ENCODE data around the gene TRABD2B. TPM values are rescaled to one million over a fixed set of nuclear protein-coding genes. Genes with fewer than 3 reads are reported as not detected.

Gene TRABD2B
- total RNA-seq, 2 experiments from 2014 or later, result not detected

GRCh38 chr1:47867438-47868347 lies 129.5 kb downstream of the TRABD2B start:
- Mint-ChIP-seq H3K27me3 (peaks cover 3% of the 10 kb centered on the region), H3K4me1 (no peaks in the 10 kb centered on the region), H3K4me3 (no peak overlapping the region), H3K36me3 (no peaks in the 10 kb centered on the region), H3K9me3 (no peaks in the 10 kb centered on the region), H3K27ac (no peak overlapping the region)
- DNase-seq (no peak), ATAC-seq (ENCODE audit: low read depth) (no peak)
- POLR2A ChIA-PET, result no interaction called here

GRCh38 chr1:47866601-47867437 lies 130.4 kb downstream of the TRABD2B start:
- ATAC-seq (ENCODE audit: low read depth) (no peak), DNase-seq (no peak)
- POLR2A ChIA-PET, result no interaction called here
- no peak overlapping the region for H3K27ac Mint-ChIP-seq
- H3K27me3 Mint-ChIP-seq, result peaks cover 8% of the 10 kb centered on the region
- H3K4me1 Mint-ChIP-seq, result no peaks in the 10 kb centered on the region
- H3K4me3 Mint-ChIP-seq, result no peak overlapping the region
- H3K36me3 Mint-ChIP-seq, result no peaks in the 10 kb centered on the region
- no peaks in the 10 kb centered on the region for H3K9me3 Mint-ChIP-seq

DNA sequence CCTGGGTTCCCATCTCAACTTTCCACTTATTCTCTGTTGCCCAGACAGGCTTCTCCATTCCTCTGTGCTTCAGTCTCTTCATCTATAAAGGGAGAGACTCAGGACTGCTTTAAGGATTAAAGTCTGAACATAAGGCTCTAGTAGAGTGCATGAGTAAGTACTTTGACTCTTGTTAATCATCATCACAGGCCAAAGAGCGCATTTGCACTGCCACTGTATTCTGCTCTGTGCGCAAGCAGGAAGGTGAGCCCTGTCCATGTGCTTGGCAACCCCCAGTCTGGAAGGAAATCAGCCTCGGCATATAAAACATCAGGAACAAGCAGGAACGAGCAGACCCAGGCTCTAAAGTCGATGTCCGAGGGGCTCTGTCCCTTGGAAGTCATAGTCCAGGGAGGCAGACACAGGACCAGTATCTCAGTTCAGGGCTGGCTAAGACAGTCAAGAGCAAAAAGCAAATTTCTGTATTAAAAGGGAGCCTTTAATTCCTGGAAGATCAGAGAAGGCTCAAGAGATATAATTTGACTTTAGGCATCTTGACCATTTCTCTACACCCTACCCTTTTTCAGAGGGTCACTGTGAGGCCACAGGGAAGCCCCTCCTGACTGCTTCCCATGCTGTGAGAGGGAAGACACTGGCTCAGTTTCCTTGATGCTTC lies 131.2 kb downstream of the TRABD2B start:
- DNase-seq (no peak), ATAC-seq (ENCODE audit: low read depth) (no peak)
- H3K36me3 Mint-ChIP-seq, result no peaks in the 10 kb centered on the region

GRCh38 chr1:47859092-47859743 lies 138.0 kb downstream of the TRABD2B start:
- peak; percentile 40 for DNase-seq
- Mint-ChIP-seq H3K4me1 (peaks cover 8% of the 10 kb centered on the region), H3K36me3 (no peaks in the 10 kb centered on the region), H3K4me3 (no peak overlapping the region), H3K27me3 (peaks cover 35% of the 10 kb centered on the region), H3K27ac (no peak overlapping the region), H3K9me3 (no peaks in the 10 kb centered on the region)
- ATAC-seq (ENCODE audit: low read depth), result peak; percentile 60
- POLR2A ChIA-PET, result no interaction called here

More for the DNA sequence above, 131.2 kb downstream of the TRABD2B start:
- Mint-ChIP-seq H3K4me1 (no peaks in the 10 kb centered on the region), H3K4me3 (no peak overlapping the region), H3K27me3 (peaks cover 12% of the 10 kb centered on the region), H3K9me3 (no peaks in the 10 kb centered on the region), H3K27ac (no peak overlapping the region)
- POLR2A ChIA-PET, result no interaction called here

DNA sequence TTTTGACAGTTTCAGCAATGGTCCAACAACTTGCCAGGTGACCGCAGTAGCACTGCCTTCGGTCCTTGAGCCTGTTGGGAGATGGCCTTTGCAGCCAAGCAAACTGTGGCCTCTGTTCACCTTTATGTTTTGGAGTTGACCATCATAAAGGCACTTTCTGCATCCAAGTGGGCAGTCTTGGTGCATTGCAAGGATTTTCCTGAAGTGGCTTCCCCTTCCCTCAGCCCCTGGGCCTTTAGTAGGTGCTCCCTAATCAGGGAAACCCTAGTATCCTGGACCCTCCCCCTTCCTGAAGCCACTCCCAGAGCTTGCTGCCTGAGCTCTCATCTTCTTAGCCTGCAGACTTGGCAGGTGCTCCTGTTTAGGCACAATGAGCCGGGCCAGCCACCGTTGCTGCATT lies 140.2 kb downstream of the TRABD2B start:
- Mint-ChIP-seq H3K36me3 (no peaks in the 10 kb centered on the region), H3K4me3 (no peak overlapping the region), H3K4me1 (peaks cover 8% of the 10 kb centered on the region), H3K9me3 (no peaks in the 10 kb centered on the region), H3K27ac (no peak overlapping the region), H3K27me3 (peaks cover 31% of the 10 kb centered on the region)
- ATAC-seq (ENCODE audit: low read depth), result no peak
- POLR2A ChIA-PET, result no interaction called here
- DNase-seq, result no peak

GRCh38 chr1:47855230-47855629 lies 142.0 kb downstream of the TRABD2B start:
- peaks cover 21% of the 10 kb centered on the region for H3K27me3 Mint-ChIP-seq
- H3K4me1 Mint-ChIP-seq, result peaks cover 8% of the 10 kb centered on the region
- no peaks in the 10 kb centered on the region for H3K9me3 Mint-ChIP-seq
- H3K4me3 Mint-ChIP-seq, result no peak overlapping the region
- ATAC-seq (ENCODE audit: low read depth) (no peak), DNase-seq (no peak)
- H3K27ac Mint-ChIP-seq, result no peak overlapping the region
- POLR2A ChIA-PET, result no interaction called here
- no peaks in the 10 kb centered on the region for H3K36me3 Mint-ChIP-seq

DNA sequence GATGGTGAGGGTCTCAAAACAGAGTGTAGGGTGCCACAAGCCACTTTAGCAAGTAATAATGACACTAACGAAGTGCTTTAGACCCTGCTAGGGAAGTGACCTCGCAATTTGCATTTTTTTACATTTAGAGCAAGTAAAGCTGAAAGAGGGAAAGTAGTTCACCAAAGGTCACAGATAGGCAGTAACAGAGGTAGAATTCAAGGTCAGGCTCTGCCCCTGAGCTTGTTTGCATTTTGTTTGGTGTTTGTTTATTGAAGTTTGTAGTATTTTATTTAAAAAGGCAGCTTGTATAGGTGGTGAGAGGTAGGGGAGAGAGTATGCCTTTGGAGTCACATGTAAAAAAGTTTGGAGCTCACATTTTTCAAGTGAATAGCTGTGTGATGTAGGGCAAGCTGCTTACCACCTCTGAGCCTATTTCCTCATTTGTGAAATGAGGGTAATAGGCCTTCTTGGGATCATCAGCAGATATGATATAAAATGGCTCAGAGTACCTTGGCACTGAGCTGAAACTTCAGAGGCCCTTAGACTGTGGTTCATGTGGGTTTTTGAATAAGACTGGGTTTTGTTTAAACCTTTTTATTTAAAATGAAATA lies 142.5 kb downstream of the TRABD2B start:
- no peak overlapping the region for H3K27ac Mint-ChIP-seq
- no peaks in the 10 kb centered on the region for H3K36me3 Mint-ChIP-seq
- H3K27me3 Mint-ChIP-seq, result peaks cover 19% of the 10 kb centered on the region
- DNase-seq (no peak), ATAC-seq (ENCODE audit: low read depth) (no peak)
- no peak overlapping the region for H3K4me3 Mint-ChIP-seq
- no peaks in the 10 kb centered on the region for H3K9me3 Mint-ChIP-seq
- H3K4me1 Mint-ChIP-seq, result peaks cover 8% of the 10 kb centered on the region
- POLR2A ChIA-PET, result no interaction called here

- H3K4me1 Mint-ChIP-seq, result peaks cover 3% of the 10 kb centered on the region
- no peak overlapping the region for H3K27ac Mint-ChIP-seq
- H3K9me3 Mint-ChIP-seq, result no peaks in the 10 kb centered on the region
- H3K4me3 Mint-ChIP-seq, result no peak overlapping the region
- ATAC-seq (ENCODE audit: low read depth), result no peak
- H3K27me3 Mint-ChIP-seq, result peaks cover 19% of the 10 kb centered on the region
- DNase-seq, result no peak
- no peaks in the 10 kb centered on the region for H3K36me3 Mint-ChIP-seq
- POLR2A ChIA-PET, result no interaction called here
These were observed 143.3 kb downstream of the TRABD2B start for GRCh38 chr1:47853852-47854251.

GRCh38 chr1:47853059-47853458 lies 144.1 kb downstream of the TRABD2B start:
- Mint-ChIP-seq H3K27me3 (peaks cover 19% of the 10 kb centered on the region), H3K9me3 (no peaks in the 10 kb centered on the region), H3K4me3 (no peak overlapping the region), H3K27ac (no peak overlapping the region), H3K4me1 (no peaks in the 10 kb centered on the region), H3K36me3 (no peaks in the 10 kb centered on the region)
- no peak for DNase-seq
- POLR2A ChIA-PET, result no interaction called here
- ATAC-seq (ENCODE audit: low read depth), result no peak

DNA sequence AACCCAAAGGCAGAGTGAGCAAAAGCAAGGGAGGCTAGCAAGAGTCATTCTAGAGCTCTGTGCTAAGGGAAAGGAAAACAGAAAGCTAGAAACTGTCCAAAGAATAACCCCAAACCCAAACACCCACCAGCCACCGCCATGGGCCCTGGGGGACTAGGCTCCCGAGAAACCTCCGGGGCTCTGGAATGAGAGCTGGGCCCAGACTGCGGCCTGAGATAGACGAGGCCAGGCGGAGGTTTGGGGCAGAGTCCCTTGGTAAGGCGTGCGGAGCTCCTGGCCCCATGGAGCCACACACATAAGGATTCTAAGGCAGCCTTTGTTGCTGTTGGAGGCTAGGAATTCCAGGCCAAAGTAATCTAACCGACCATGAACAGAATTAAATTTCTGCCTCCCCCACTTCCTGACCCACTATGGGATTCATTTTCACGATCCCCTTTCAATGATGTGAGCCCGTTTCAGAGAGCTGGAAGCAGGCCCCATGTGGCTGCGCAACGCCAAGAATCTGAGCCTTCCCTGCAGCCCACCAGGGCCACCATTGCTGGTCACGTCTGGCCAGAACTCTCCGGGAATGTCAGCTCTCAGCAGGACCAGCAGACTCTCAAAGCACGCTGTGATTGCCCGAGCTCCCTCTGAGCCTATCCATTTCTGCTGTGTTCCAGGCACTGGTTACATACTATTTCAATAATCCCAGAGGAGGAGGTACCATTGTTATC lies 145.0 kb downstream of the TRABD2B start:
- ATAC-seq (ENCODE audit: low read depth) (no peak), DNase-seq (no peak)
- Mint-ChIP-seq H3K27me3 (peaks cover 12% of the 10 kb centered on the region), H3K36me3 (no peaks in the 10 kb centered on the region), H3K4me1 (no peaks in the 10 kb centered on the region), H3K4me3 (no peak overlapping the region), H3K9me3 (no peaks in the 10 kb centered on the region), H3K27ac (no peak overlapping the region)
- POLR2A ChIA-PET, result no interaction called here

- Mint-ChIP-seq H3K9me3 (no peaks in the 10 kb centered on the region), H3K4me1 (no peaks in the 10 kb centered on the region), H3K4me3 (no peak overlapping the region), H3K36me3 (no peaks in the 10 kb centered on the region), H3K27ac (no peak overlapping the region), H3K27me3 (peaks cover 12% of the 10 kb centered on the region)
- ATAC-seq (ENCODE audit: low read depth) (no peak), DNase-seq (no peak)
- POLR2A ChIA-PET, result no interaction called here
These were observed 146.7 kb downstream of the TRABD2B start for GRCh38 chr1:47850451-47850850.

DNA sequence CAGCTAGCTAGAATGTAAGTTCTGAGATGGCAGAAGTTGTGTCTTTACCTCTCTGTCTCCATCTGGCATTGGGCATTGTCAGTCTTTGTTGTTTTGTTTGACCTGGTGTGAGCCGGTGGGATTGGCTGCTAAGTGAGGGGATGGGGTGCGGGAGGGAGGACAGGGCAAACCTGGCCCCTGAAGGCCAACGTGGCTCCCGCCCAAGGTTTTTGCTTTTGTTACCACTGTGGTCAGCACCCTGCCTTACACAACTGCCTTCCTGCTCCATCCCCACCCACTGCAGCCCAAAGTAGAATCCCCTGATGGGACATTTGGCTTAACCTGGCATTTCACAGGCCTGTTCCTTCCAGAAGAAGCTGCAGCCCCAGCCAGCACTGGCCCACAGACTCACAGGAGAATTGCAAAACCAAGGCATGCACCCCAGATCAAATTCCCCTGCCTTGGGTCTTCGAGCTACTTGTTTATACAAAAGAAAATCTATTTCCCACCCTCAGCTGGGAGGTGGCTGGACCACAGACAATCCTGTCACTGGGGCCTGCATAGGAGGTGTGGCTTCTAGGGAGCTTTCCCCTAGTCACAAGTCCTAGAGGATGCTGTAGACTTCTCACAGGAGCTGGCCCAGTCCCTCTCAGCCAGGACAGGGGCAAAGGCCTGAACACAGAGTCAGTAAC lies 147.5 kb downstream of the TRABD2B start:
- no peaks in the 10 kb centered on the region for H3K36me3 Mint-ChIP-seq
- POLR2A ChIA-PET, result no interaction called here
- no peak overlapping the region for H3K27ac Mint-ChIP-seq
- H3K4me3 Mint-ChIP-seq, result no peak overlapping the region
- no peaks in the 10 kb centered on the region for H3K9me3 Mint-ChIP-seq
- DNase-seq (no peak), ATAC-seq (ENCODE audit: low read depth) (no peak)
- peaks cover 12% of the 10 kb centered on the region for H3K27me3 Mint-ChIP-seq
- H3K4me1 Mint-ChIP-seq, result no peaks in the 10 kb centered on the region

Data from activated naive CD8-positive, alpha-beta T cell treated with anti-CD3 and anti-CD28 coated beads, Interleukin-2, amount 10 ng/mL, durations not matched to agents 7 days and 5 days (primary cell).